Fibroblast of lung (primary cell): ENCODE results near the gene SEPTIN12. TPM values are rescaled to one million over a fixed set of nuclear protein-coding genes. Genes with fewer than 3 reads are reported as not detected.

Experiments
- DNase-seq, 2 donors: peaks; one replicate each; pipeline versions ENCODE4 v3.0.0 to v3.0.0-alpha.2; 2010; ENCODE audit warnings: low read depth in 2 of 2
- H2AFZ ChIP-seq: 2 replicates; pipeline ENCODE4 v1.5.1; 2012; ENCODE audit warnings: low read length, control low read depth, inconsistent platforms
- H3K27ac ChIP-seq: 2 replicates; pipeline ENCODE4 v1.5.1; 2011; ENCODE audit warnings: low read length, control low read depth; ENCODE audit not compliant: insufficient read depth
- H3K27me3 ChIP-seq: 2 replicates; pipeline ENCODE4 v1.5.1; 2011; ENCODE audit warnings: mild to moderate bottlenecking, low read length; ENCODE audit not compliant: control insufficient read depth, insufficient read depth
- H3K36me3 ChIP-seq: 2 replicates; pipeline ENCODE4 v1.5.1; 2011; ENCODE audit warnings: low read length; ENCODE audit not compliant: control insufficient read depth, insufficient read depth
- H3K4me1 ChIP-seq: 2 replicates; pipeline ENCODE4 v1.5.1; 2011; ENCODE audit warnings: low read length; ENCODE audit not compliant: control insufficient read depth, insufficient read depth; ENCODE audit errors: extremely low read depth
- H3K4me2 ChIP-seq: 2 replicates; pipeline ENCODE4 v1.5.1; 2011; ENCODE audit warnings: low read length, control low read depth; ENCODE audit not compliant: insufficient read depth; ENCODE audit errors: extremely low read depth
- H3K4me3 ChIP-seq, 4 experiments: fragments of 200-600 bp in 1 of 4; sonication (generic) in 1 of 4; replicated peaks in 1 of 4; 2 replicates each; pipeline ENCODE4 v1.5.1; 2011 to 2016; ENCODE audit warnings: low read length in 4 of 4, low read depth in 3 of 4, mild to moderate bottlenecking in 3 of 4, control low read depth in 2 of 4, inconsistent platforms in 1 of 4, mixed read lengths in 1 of 4; ENCODE audit not compliant: insufficient read depth in 1 of 4; ENCODE audit errors: control extremely low read depth in 1 of 4
- H3K79me2 ChIP-seq: 2 replicates; pipeline ENCODE4 v1.5.1; 2012; ENCODE audit warnings: mild to moderate bottlenecking, low read length, inconsistent platforms; ENCODE audit not compliant: control insufficient read depth, insufficient read depth
- H3K9ac ChIP-seq: 2 replicates; pipeline ENCODE4 v1.5.1; 2011; ENCODE audit warnings: mild to moderate bottlenecking, low read length, control low read depth; ENCODE audit not compliant: insufficient read depth
- H3K9me3 ChIP-seq: 2 replicates; pipeline ENCODE4 v1.5.1; 2012; ENCODE audit warnings: low read depth, low read length; ENCODE audit not compliant: control insufficient read depth, insufficient read depth
- H4K20me1 ChIP-seq: 2 replicates; pipeline ENCODE4 v1.5.1; 2011; ENCODE audit warnings: low read length; ENCODE audit not compliant: control insufficient read depth, insufficient read depth; ENCODE audit errors: extremely low read depth
- EZH2 ChIP-seq: IDR thresholded peaks from 2 replicates; pipeline ENCODE4 v1.5.1; 2012; ENCODE audit warnings: low read length, control low read depth, mild to moderate bottlenecking; ENCODE audit errors: missing control alignments
- polyA plus RNA-seq, 2 donors: library from polyadenylated mRNA; depleted of rRNA in 1 of 2; stranded (reverse) in 1 of 2; unstranded in 1 of 2; fragments of >200 nt; gene quantifications; 2 replicates each; pipeline ENCODE4 v1.2.1, GENCODE V29; 2011 to 2012; ENCODE audit warnings: missing spikeins in 1 of 2
- total RNA-seq: library from RNA; depleted of rRNA; stranded (reverse); fragments of >200 nt; gene quantifications from 2 replicates; pipeline ENCODE4 v1.2.1, GENCODE V29; 2014
- TF ChIP-seq, protein P1 (sequence below), 2 donors: IDR thresholded peaks in 1 of 2; conservative IDR thresholded peaks in 1 of 2; 1 replicate in 1 of 2; 2 replicates in 1 of 2; pipeline ENCODE4 v1.5.1; 2011 to 2012; ENCODE audit warnings: low read length in 2 of 2, control low read depth in 1 of 2, inconsistent platforms in 1 of 2, low read depth in 1 of 2, mild to moderate bottlenecking in 1 of 2

The SEPTIN12 gene
- total and polyA plus RNA-seq, 2 donors (not counting 1 experiment from before 2014, with no cell fraction given) = not detected

DNA sequence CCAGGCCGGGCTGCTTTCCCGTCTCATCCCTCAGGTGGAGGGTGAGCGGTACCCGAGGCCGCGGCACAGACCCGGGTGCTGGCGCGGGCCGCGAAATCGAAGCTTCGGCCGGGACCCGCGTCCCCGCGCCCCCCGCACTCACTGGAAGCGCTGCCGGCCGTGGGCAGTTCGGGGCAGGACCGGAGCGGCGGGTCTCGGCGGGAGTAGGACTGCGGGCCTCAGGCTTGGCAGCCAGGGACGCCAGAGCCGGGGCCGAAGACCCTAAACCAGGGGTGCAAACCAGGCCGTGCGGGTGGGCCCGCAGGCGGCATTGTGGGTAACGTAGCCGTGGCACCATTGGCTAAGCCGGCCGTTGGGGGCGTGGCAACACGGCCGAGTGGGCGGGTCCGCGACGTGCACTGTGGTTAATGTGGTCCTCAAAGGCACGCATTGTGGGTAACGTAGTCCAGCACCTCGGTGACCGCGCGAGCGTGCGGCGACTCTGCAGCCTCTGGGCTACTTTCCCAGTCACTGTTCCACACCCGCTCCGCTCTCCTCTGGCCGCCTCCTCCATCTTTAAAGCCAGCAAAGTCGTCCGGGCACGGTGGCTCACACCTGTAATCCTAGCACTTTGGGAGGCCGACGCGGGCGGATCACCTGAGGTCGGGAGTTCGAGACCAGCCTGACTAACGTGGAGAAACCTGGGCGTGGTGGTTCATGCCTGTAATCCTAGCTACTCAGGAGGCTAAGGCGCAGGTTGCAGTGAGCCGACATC is 21.1 kb downstream of the SEPTIN12 start, which contains the start of gene ZNF500:
ZNF500 (minus strand) TSS at position 288 of the 754 bp plus-strand sequence. CDS start 1,184 bp downstream, outside the sequence.
- TF ChIP-seq EZH2 = no peak
- TF ChIP-seq, protein P1, sequence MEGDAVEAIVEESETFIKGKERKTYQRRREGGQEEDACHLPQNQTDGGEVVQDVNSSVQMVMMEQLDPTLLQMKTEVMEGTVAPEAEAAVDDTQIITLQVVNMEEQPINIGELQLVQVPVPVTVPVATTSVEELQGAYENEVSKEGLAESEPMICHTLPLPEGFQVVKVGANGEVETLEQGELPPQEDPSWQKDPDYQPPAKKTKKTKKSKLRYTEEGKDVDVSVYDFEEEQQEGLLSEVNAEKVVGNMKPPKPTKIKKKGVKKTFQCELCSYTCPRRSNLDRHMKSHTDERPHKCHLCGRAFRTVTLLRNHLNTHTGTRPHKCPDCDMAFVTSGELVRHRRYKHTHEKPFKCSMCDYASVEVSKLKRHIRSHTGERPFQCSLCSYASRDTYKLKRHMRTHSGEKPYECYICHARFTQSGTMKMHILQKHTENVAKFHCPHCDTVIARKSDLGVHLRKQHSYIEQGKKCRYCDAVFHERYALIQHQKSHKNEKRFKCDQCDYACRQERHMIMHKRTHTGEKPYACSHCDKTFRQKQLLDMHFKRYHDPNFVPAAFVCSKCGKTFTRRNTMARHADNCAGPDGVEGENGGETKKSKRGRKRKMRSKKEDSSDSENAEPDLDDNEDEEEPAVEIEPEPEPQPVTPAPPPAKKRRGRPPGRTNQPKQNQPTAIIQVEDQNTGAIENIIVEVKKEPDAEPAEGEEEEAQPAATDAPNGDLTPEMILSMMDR (conservative IDR thresholded peaks at IDR 0.05 in 1 of 2, IDR thresholded peaks at IDR 0.05 in 1 of 2; ENCODE audit: low read depth in 1 of 2, low read length in 2 of 2) = no peak
- Histone ChIP-seq H3K79me2 (peaks cover 18% of the 10 kb centered on the region), H4K20me1 (no peaks in the 10 kb centered on the region), H2AFZ (peak within 1 kb of the TSS; percentile 80), H3K27ac (peak within 1 kb of the TSS; percentile 77), H3K4me2 (peak within 1 kb of the TSS; percentile 90), H3K4me3 (peak within 1 kb of the TSS; percentile 71 to 96 (median 80)), H3K4me1 (peaks cover 11% of the 10 kb centered on the region), H3K36me3 (peaks cover 9% of the 10 kb centered on the region), H3K27me3 (no peaks in the 10 kb centered on the region), H3K9ac (peak within 1 kb of the TSS; percentile 88), H3K9me3 (no peaks in the 10 kb centered on the region)
- DNase-seq = peak; percentile 93 to 95

DNA sequence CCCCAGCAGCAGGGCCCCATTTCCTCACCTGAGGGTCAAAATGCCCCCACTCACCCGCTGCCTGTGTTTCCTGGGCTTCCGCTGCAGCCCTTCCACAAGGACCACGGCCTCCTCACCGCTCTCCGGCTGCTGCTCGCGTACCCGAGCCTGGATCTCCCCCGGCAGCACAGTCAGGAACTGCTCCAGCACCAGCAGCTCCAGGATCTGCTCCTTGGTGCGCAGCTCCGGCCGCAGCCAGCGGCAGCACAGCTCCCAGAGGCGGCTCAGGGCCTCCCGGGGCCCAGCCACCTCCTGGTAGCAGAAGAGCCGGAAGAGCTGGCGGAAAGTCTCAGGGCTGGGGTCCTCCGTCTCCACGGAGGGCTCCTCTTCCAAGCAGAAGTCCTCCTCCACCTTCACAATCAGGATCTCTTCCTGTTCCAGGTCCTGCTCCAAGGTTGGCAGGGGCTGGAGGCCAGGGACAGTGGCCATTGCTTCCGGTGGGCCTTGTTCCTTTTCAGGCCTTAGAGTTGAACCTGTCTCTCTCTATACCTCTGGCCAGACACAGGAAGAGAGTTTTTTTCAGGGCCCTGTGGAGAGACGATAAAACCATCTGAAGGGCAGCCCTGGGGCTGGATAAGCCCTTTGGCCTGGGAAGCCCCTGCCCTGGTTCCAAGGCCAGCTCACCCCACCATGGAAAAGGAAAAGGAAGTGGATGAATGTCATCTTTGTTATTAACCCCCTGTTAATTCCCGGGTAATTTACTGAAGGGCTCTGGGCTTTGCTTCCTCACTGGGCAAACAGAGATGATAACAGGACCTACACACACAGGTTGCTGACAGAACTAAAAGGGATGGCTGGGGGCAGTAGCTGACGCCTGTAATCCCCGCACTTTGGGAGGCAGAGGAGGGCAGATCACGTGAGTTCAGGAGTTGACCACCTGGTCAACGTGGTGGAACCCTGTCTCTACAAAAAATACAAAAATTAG is 22.4 kb downstream of the SEPTIN12 start:
- Histone ChIP-seq H3K4me3 (peak overlapping the region; percentile 71 to 96 (median 80)), H3K79me2 (peaks cover 18% of the 10 kb centered on the region), H3K36me3 (peaks cover 10% of the 10 kb centered on the region), H3K27ac (peak overlapping the region; percentile 77), H3K9me3 (no peaks in the 10 kb centered on the region), H4K20me1 (no peaks in the 10 kb centered on the region), H3K27me3 (no peaks in the 10 kb centered on the region), H3K4me2 (peak overlapping the region; percentile 90), H3K4me1 (peaks cover 11% of the 10 kb centered on the region), H2AFZ (no peak overlapping the region), H3K9ac (peak overlapping the region; percentile 88)
- TF ChIP-seq, protein P1 (conservative IDR thresholded peaks at IDR 0.05 in 1 of 2, IDR thresholded peaks at IDR 0.05 in 1 of 2; ENCODE audit: low read depth in 1 of 2, low read length in 2 of 2) = no peak
- no peak for TF ChIP-seq EZH2
- DNase-seq = no peak

DNA sequence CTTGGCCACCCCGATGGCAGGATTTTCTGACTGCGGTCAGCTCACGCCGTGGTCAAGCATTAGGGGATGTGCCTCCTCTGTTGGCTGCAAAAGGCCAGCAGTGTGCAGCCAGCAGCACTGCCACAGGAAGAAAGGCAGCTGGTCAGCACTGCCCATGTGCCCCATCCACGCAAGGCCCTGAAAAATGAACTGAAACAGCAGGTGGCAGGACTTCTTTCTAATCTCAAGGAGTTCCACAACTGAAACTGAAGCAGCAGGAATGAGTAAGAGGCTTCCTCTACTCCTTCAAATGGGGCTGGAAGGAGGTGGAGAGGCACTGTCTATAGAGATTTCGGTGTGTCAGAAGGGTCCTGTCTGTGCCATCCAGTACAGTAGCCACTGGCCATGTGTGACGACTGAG is 24.4 kb downstream of the SEPTIN12 start:
- Histone ChIP-seq H3K4me3 (no peak overlapping the region), H3K36me3 (peaks cover 17% of the 10 kb centered on the region), H3K27ac (no peak overlapping the region), H4K20me1 (no peaks in the 10 kb centered on the region), H3K4me2 (no peak overlapping the region), H2AFZ (no peak overlapping the region), H3K9ac (no peak overlapping the region), H3K79me2 (peaks cover 18% of the 10 kb centered on the region), H3K4me1 (peaks cover 11% of the 10 kb centered on the region), H3K9me3 (no peaks in the 10 kb centered on the region), H3K27me3 (no peaks in the 10 kb centered on the region)
- TF ChIP-seq EZH2 = no peak
- TF ChIP-seq, protein P1 (conservative IDR thresholded peaks at IDR 0.05 in 1 of 2, IDR thresholded peaks at IDR 0.05 in 1 of 2; ENCODE audit: low read depth in 1 of 2, low read length in 2 of 2) = no peak
- DNase-seq = no peak
